WTC11 (cell line): ENCODE measurements around the gene HIP1R. TPM values are rescaled to one million over a fixed set of nuclear protein-coding genes. Genes with fewer than 3 reads are reported as not detected.
A peak's percentile ranks its signal among the peaks of the same experiment; 100 is the strongest.

Experiments
- ATAC-seq: fragments of 200-7000 bp; cut with Tn5 transposase; 2 replicates; pipeline ENCODE4 v1.10.0; 2021; ENCODE audit warnings: mild to moderate bottlenecking, moderate library complexity
- CTCF ChIA-PET: fragments of 300-600 bp; sonication (Branson Sonifier 250); formaldehyde crosslinking; loops from one replicate; lab custom pipeline; 2021; ENCODE audit warnings: antibody characterized with exemption; lab: Charles Lee
- POLR2A ChIA-PET: fragments of 350-600 bp; sonication (Branson Sonifier 250); formaldehyde crosslinking; loops from one replicate; lab custom pipeline; 2021; ENCODE audit warnings: antibody characterized with exemption; lab: Charles Lee
- DNase-seq: peaks from one replicate; pipeline ENCODE4 v3.0.0; 2021; ENCODE audit warnings: low spot score
- H3K27ac Mint-ChIP-seq: 2 replicates; pipeline ENCODE4 v1.8.0; 2021; ENCODE audit warnings: mixed read lengths
- H3K27me3 Mint-ChIP-seq: 2 replicates; pipeline ENCODE4 v1.8.0; 2021; ENCODE audit warnings: low read depth, mild to moderate bottlenecking, moderate library complexity, mixed read lengths
- H3K36me3 Mint-ChIP-seq: 2 replicates; pipeline ENCODE4 v1.8.0; 2021; ENCODE audit warnings: mixed read lengths
- H3K4me1 Mint-ChIP-seq: 2 replicates; pipeline ENCODE4 v1.8.0; 2022; ENCODE audit warnings: mixed read lengths
- H3K4me3 Mint-ChIP-seq: 2 replicates; pipeline ENCODE4 v1.8.0; 2021; ENCODE audit warnings: mild to moderate bottlenecking, moderate library complexity, mixed read lengths
- H3K9me3 Mint-ChIP-seq: 2 replicates; pipeline ENCODE4 v1.8.0; 2021; ENCODE audit warnings: mixed read lengths
- FOXJ3 ChIP-seq: sonication (generic); formaldehyde crosslinking; IDR thresholded peaks from 2 replicates; pipeline ENCODE4 v1.9.0; 2021; ENCODE audit warnings: missing genetic modification reagents, mild to moderate bottlenecking, borderline replicate concordance
- FOXK1 ChIP-seq: sonication (generic); formaldehyde crosslinking; IDR thresholded peaks from 2 replicates; pipeline ENCODE4 v1.8.0; 2022; ENCODE audit warnings: mild to moderate bottlenecking, moderate library complexity, missing genetic modification reagents
- FOXP1 ChIP-seq: sonication (generic); formaldehyde crosslinking; IDR thresholded peaks from 2 replicates; pipeline ENCODE4 v1.8.0; 2022; ENCODE audit warnings: missing genetic modification reagents, mild to moderate bottlenecking, moderate library complexity, borderline replicate concordance
- GRHL2 ChIP-seq: fragments of 250-450 bp; sonication (Bioruptor Pico); IDR thresholded peaks from 2 replicates; pipeline ENCODE4 v1.8.0; 2022; ENCODE audit warnings: mild to moderate bottlenecking, moderate library complexity; ENCODE audit not compliant: insufficient replicate concordance, severe bottlenecking
- NR3C1 ChIP-seq: sonication (generic); formaldehyde crosslinking; conservative IDR thresholded peaks from 2 replicates; pipeline ENCODE4 v1.8.1; 2023; ENCODE audit warnings: low read depth, mild to moderate bottlenecking, missing genetic modification reagents
- OVOL2 ChIP-seq: fragments of 250-450 bp; sonication (Bioruptor Pico); IDR thresholded peaks from 2 replicates; pipeline ENCODE4 v1.9.0; 2021; ENCODE audit warnings: mild to moderate bottlenecking, borderline replicate concordance
- SOX15 ChIP-seq: fragments of 250-450 bp; sonication (Bioruptor Pico); IDR thresholded peaks from 2 replicates; pipeline ENCODE4 v1.9.0; 2021; ENCODE audit warnings: mild to moderate bottlenecking
- SP1 ChIP-seq: sonication (generic); formaldehyde crosslinking; conservative IDR thresholded peaks from 2 replicates; pipeline ENCODE4 v1.8.1; 2022; ENCODE audit warnings: missing genetic modification reagents
- TEAD1 ChIP-seq: sonication (generic); formaldehyde crosslinking; IDR thresholded peaks from 2 replicates; pipeline ENCODE4 v1.8.0; 2022; ENCODE audit warnings: mild to moderate bottlenecking, missing genetic modification reagents
- ZNF138 ChIP-seq: sonication (generic); formaldehyde crosslinking; conservative IDR thresholded peaks from 2 replicates; pipeline ENCODE4 v1.8.1; 2022; ENCODE audit warnings: mild to moderate bottlenecking, moderate library complexity, missing genetic modification reagents
- ZNF232 ChIP-seq: sonication (generic); formaldehyde crosslinking; IDR thresholded peaks from 2 replicates; pipeline ENCODE4 v1.8.0; 2022; ENCODE audit warnings: mild to moderate bottlenecking, missing genetic modification reagents
- ZNF263 ChIP-seq: sonication (generic); formaldehyde crosslinking; IDR thresholded peaks from 2 replicates; pipeline ENCODE4 v1.8.1; 2022; ENCODE audit warnings: low read depth, mild to moderate bottlenecking, moderate library complexity, missing genetic modification reagents
- ZNF416 ChIP-seq: fragments of 250-450 bp; sonication (Bioruptor Pico); IDR thresholded peaks from 2 replicates; pipeline ENCODE4 v1.9.0; 2021; ENCODE audit warnings: mild to moderate bottlenecking, inconsistent platforms
- ZNF671 ChIP-seq: fragments of 250-450 bp; sonication (Bioruptor Pico); IDR thresholded peaks from 2 replicates; pipeline ENCODE4 v1.8.0; 2021; ENCODE audit warnings: mild to moderate bottlenecking
- total RNA-seq: library from RNA; stranded (reverse); gene quantifications from 3 replicates; pipeline ENCODE4 v1.2.3, GENCODE V29; 2021
- TF ChIP-seq, protein P1 (sequence below): sonication (generic); formaldehyde crosslinking; IDR thresholded peaks from 2 replicates; pipeline ENCODE4 v1.8.1; 2022; ENCODE audit warnings: low read depth, missing genetic modification reagents, borderline replicate concordance
- TF ChIP-seq, protein P2 (sequence below): fragments of 250-450 bp; sonication (Bioruptor Pico); IDR thresholded peaks from 2 replicates; pipeline ENCODE4 v1.9.0; 2021; ENCODE audit warnings: mild to moderate bottlenecking
- TF ChIP-seq, protein P3 (sequence below): sonication (generic); formaldehyde crosslinking; IDR thresholded peaks from 2 replicates; pipeline ENCODE4 v1.8.0; 2023; ENCODE audit warnings: missing genetic modification reagents
- TF ChIP-seq, protein P4 (sequence below): sonication (generic); formaldehyde crosslinking; IDR thresholded peaks from 2 replicates; pipeline ENCODE4 v1.8.0; 2022; ENCODE audit warnings: missing genetic modification reagents
- TF ChIP-seq, protein P5 (sequence below): sonication (generic); formaldehyde crosslinking; IDR thresholded peaks from 2 replicates; pipeline ENCODE4 v1.8.1; 2023; ENCODE audit warnings: mild to moderate bottlenecking, missing genetic modification reagents, borderline replicate concordance
- TF ChIP-seq, protein P6 (sequence below): fragments of 250-450 bp; sonication (Bioruptor Pico); IDR thresholded peaks from 2 replicates; pipeline ENCODE4 v1.9.0; 2021; ENCODE audit warnings: moderate library complexity, mild to moderate bottlenecking, inconsistent platforms, borderline replicate concordance

The HIP1R gene
- total RNA-seq, 1 experiment from 2014 or later: 45.2 TPM

DNA sequence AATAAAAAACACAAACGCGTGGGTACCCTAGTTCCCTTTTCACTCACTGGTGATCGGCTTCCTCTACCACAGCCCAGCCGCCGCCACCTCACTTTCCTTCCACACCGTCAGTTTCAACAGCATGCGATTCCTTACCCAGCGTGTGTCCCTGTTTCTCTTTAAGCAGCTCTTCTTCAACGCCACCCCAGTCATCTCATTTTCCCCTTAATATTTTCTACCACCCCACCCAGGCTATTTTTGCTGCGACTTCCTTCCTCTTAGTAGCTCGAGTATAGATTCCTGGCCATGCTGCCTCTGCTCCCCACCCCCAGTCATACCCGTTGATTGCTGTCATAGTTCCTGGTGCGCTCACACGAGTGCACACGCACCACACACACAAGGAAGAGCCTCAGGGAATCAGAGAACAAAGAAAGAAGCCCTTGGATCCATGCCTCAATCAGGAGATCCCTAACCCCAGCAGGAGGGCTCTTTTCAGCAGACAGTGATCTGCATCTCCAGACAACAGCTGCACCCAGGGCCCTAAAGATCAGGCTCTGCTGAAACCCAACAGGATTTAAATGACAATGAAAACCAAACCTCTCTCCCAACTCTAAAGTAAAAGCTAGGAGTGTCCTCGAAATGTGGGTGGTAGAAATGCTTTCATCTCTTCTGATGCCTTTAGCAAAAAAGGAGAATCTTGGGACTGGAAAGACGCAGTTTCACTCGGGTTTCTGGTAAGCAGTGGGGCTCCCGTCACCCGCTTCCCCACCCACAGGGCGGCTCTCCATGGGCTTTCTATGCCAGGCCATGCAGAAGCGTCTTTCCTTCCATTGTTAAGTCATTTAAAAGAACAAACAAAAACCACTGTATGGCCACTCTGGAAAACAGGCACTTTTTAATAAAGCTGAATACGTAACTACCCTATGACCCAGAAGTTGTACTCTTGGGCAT lies 36.9 kb downstream of the HIP1R start (continued):
- TF ChIP-seq OVOL2 (CRISPR knock-in tag): no peak
- TF ChIP-seq, protein P1, sequence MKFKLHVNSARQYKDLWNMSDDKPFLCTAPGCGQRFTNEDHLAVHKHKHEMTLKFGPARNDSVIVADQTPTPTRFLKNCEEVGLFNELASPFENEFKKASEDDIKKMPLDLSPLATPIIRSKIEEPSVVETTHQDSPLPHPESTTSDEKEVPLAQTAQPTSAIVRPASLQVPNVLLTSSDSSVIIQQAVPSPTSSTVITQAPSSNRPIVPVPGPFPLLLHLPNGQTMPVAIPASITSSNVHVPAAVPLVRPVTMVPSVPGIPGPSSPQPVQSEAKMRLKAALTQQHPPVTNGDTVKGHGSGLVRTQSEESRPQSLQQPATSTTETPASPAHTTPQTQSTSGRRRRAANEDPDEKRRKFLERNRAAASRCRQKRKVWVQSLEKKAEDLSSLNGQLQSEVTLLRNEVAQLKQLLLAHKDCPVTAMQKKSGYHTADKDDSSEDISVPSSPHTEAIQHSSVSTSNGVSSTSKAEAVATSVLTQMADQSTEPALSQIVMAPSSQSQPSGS (CRISPR knock-in tag): no peak
- TF ChIP-seq ZNF671 (CRISPR knock-in tag): no peak
- TF ChIP-seq ZNF232 (CRISPR knock-in tag): peak; percentile 93
- peak; percentile 87 for TF ChIP-seq TEAD1 (CRISPR knock-in tag)
- TF ChIP-seq SOX15: no peak
- TF ChIP-seq GRHL2: no peak
- TF ChIP-seq, protein P2, sequence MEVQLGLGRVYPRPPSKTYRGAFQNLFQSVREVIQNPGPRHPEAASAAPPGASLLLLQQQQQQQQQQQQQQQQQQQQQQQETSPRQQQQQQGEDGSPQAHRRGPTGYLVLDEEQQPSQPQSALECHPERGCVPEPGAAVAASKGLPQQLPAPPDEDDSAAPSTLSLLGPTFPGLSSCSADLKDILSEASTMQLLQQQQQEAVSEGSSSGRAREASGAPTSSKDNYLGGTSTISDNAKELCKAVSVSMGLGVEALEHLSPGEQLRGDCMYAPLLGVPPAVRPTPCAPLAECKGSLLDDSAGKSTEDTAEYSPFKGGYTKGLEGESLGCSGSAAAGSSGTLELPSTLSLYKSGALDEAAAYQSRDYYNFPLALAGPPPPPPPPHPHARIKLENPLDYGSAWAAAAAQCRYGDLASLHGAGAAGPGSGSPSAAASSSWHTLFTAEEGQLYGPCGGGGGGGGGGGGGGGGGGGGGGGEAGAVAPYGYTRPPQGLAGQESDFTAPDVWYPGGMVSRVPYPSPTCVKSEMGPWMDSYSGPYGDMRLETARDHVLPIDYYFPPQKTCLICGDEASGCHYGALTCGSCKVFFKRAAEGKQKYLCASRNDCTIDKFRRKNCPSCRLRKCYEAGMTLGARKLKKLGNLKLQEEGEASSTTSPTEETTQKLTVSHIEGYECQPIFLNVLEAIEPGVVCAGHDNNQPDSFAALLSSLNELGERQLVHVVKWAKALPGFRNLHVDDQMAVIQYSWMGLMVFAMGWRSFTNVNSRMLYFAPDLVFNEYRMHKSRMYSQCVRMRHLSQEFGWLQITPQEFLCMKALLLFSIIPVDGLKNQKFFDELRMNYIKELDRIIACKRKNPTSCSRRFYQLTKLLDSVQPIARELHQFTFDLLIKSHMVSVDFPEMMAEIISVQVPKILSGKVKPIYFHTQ: no peak
- no peak for TF ChIP-seq NR3C1
- TF ChIP-seq, protein P3, sequence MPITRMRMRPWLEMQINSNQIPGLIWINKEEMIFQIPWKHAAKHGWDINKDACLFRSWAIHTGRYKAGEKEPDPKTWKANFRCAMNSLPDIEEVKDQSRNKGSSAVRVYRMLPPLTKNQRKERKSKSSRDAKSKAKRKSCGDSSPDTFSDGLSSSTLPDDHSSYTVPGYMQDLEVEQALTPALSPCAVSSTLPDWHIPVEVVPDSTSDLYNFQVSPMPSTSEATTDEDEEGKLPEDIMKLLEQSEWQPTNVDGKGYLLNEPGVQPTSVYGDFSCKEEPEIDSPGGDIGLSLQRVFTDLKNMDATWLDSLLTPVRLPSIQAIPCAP (CRISPR knock-in tag): no peak
- peak; percentile 76; the same call in 1 of the 2 replicates for TF ChIP-seq FOXP1 (CRISPR knock-in tag)
- TF ChIP-seq, protein P4, sequence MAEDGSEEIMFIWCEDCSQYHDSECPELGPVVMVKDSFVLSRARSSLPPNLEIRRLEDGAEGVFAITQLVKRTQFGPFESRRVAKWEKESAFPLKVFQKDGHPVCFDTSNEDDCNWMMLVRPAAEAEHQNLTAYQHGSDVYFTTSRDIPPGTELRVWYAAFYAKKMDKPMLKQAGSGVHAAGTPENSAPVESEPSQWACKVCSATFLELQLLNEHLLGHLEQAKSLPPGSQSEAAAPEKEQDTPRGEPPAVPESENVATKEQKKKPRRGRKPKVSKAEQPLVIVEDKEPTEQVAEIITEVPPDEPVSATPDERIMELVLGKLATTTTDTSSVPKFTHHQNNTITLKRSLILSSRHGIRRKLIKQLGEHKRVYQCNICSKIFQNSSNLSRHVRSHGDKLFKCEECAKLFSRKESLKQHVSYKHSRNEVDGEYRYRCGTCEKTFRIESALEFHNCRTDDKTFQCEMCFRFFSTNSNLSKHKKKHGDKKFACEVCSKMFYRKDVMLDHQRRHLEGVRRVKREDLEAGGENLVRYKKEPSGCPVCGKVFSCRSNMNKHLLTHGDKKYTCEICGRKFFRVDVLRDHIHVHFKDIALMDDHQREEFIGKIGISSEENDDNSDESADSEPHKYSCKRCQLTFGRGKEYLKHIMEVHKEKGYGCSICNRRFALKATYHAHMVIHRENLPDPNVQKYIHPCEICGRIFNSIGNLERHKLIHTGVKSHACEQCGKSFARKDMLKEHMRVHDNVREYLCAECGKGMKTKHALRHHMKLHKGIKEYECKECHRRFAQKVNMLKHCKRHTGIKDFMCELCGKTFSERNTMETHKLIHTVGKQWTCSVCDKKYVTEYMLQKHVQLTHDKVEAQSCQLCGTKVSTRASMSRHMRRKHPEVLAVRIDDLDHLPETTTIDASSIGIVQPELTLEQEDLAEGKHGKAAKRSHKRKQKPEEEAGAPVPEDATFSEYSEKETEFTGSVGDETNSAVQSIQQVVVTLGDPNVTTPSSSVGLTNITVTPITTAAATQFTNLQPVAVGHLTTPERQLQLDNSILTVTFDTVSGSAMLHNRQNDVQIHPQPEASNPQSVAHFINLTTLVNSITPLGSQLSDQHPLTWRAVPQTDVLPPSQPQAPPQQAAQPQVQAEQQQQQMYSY: no peak
- TF ChIP-seq ZNF263 (CRISPR knock-in tag): no peak
- TF ChIP-seq ZNF416 (CRISPR knock-in tag): no peak
- peak; percentile 70; the same call in 1 of the 2 replicates for TF ChIP-seq FOXK1 (CRISPR knock-in tag)
- TF ChIP-seq ZNF138 (CRISPR knock-in tag): no peak
- TF ChIP-seq, all 79 proteins: peak for 26

DNA sequence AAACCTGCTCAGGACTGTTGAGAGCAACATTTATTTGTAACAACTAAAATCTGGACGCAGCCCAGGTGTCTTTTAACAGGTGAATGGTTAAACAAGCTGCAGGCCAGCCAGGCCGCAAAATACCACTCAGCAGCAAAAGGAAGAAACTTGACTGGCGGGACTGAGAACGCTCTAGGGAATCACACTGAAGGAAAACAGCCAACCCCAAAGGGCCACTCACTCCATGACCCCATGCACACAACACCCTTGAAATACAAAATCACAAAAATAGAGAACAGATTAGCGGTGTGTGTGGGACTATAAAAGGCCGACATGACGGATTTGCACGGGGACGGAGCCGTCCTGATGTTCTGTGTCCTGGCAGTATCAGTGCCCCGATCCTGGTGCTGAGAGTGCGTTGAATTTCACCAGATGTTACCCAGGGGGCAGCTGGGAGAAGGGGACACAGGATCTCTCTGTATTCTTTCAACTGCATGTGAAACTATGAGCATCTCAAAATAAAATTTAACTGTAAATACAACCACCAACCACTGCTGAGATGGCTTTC lies 37.6 kb downstream of the HIP1R start:
- peaks cover 24% of the 10 kb centered on the region for H3K36me3 Mint-ChIP-seq
- CTCF ChIA-PET: interaction anchor here (1.0 to 2.7 kb wide), 6 partner anchors 7 to 79 kb away, joined by 3 to 20 read pairs (median 6); no protein-coding TSS in a partner anchor
- H3K4me1 Mint-ChIP-seq: peaks cover 36% of the 10 kb centered on the region
- DNase-seq: no peak
- H3K9me3 Mint-ChIP-seq: no peaks in the 10 kb centered on the region
- POLR2A ChIA-PET: interaction anchor here (0.6 kb wide), 1 partner anchor 100 kb away, joined by 4 read pairs; no protein-coding TSS in a partner anchor
- H3K4me3 Mint-ChIP-seq: peak overlapping the region; percentile 11; the same call in 1 of the 2 replicates
- peak overlapping the region; percentile 64 for H3K27ac Mint-ChIP-seq
- H3K27me3 Mint-ChIP-seq: peaks cover 100% of the 10 kb centered on the region
- ATAC-seq: no peak
- TF ChIP-seq FOXJ3 (CRISPR knock-in tag) (no peak), SP1 (no peak)
- TF ChIP-seq, protein P5, sequence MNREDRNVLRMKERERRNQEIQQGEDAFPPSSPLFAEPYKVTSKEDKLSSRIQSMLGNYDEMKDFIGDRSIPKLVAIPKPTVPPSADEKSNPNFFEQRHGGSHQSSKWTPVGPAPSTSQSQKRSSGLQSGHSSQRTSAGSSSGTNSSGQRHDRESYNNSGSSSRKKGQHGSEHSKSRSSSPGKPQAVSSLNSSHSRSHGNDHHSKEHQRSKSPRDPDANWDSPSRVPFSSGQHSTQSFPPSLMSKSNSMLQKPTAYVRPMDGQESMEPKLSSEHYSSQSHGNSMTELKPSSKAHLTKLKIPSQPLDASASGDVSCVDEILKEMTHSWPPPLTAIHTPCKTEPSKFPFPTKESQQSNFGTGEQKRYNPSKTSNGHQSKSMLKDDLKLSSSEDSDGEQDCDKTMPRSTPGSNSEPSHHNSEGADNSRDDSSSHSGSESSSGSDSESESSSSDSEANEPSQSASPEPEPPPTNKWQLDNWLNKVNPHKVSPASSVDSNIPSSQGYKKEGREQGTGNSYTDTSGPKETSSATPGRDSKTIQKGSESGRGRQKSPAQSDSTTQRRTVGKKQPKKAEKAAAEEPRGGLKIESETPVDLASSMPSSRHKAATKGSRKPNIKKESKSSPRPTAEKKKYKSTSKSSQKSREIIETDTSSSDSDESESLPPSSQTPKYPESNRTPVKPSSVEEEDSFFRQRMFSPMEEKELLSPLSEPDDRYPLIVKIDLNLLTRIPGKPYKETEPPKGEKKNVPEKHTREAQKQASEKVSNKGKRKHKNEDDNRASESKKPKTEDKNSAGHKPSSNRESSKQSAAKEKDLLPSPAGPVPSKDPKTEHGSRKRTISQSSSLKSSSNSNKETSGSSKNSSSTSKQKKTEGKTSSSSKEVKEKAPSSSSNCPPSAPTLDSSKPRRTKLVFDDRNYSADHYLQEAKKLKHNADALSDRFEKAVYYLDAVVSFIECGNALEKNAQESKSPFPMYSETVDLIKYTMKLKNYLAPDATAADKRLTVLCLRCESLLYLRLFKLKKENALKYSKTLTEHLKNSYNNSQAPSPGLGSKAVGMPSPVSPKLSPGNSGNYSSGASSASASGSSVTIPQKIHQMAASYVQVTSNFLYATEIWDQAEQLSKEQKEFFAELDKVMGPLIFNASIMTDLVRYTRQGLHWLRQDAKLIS: no peak
- TF ChIP-seq, protein P6, sequence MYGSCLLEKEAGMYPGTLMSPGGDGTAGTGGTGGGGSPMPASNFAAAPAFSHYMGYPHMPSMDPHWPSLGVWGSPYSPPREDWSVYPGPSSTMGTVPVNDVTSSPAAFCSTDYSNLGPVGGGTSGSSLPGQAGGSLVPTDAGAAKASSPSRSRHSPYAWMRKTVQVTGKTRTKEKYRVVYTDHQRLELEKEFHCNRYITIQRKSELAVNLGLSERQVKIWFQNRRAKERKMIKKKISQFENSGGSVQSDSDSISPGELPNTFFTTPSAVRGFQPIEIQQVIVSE: no peak
